GM12891 (cell line): ENCODE measurements around the gene UBE2E2.

Experiments
- POLR2A ChIP-seq: IDR thresholded peaks from 2 replicates; pipeline ENCODE4 v1.6.1; 2011; ENCODE audit warnings: low read depth, low read length, control low read depth
- POLR2AphosphoS5 ChIP-seq: IDR thresholded peaks from 2 replicates; pipeline ENCODE4 v1.6.1; 2011; ENCODE audit warnings: low read depth, low read length, control low read depth
- POU2F2 ChIP-seq: IDR thresholded peaks from 2 replicates; pipeline ENCODE4 v1.6.1; 2011; ENCODE audit warnings: low read depth, mild to moderate bottlenecking, control low read depth, low read length, moderate library complexity
- SPI1 ChIP-seq: IDR thresholded peaks from 2 replicates; pipeline ENCODE4 v1.6.1; 2011; ENCODE audit warnings: low read depth, low read length, control low read depth
- TAF1 ChIP-seq: IDR thresholded peaks from 2 replicates; pipeline ENCODE4 v1.6.1; 2011; ENCODE audit warnings: low read depth, low read length, control low read depth

DNA sequence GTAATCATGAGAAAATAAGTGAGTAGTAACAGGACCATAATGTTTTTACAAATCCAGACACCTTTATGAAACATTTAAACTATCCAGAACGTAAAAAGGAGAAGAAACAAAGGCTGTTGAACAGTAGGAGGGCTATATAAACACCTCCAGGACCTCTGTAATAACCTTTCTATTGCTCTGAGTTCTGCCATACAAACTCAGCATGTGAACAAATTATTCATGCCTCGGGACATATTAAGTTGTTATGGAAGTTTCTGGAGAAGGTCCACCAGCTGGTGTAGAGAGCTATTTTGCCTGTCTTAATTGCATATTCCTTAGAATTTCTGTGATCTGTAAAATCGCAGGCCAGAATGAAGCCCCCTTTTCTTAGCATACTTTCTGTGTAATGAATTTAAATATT is 256.3 kb downstream of the UBE2E2 start:
- TF ChIP-seq TAF1 (no peak), POLR2AphosphoS5 (no peak), POLR2A (no peak), SPI1 (no peak), POU2F2 (no peak)
